GM19351 (cell line): ENCODE results near the gene ZNF277.
"Not testable (repeated sequence)": the region's sequence is repeated elsewhere in the genome, so short reads cannot be mapped to it uniquely, and the experiment has no call there.

Source experiments
- ATAC-seq: cut with Tn5 transposase; IDR thresholded peaks from one replicate; pipeline ENCODE4 v1.9.1; 2021; ENCODE audit warnings: mild to moderate bottlenecking, moderate library complexity; ENCODE audit not compliant: unreplicated experiment

ZNF277 gene

GRCh38 chr7:112249967-112250366 lies 43.5 kb downstream of the ZNF277 start:
- ATAC-seq: not testable (repeated sequence)

GRCh38 chr7:112252141-112252540 lies 45.6 kb downstream of the ZNF277 start:
- ATAC-seq: no peak

- ATAC-seq: no peak
Measured at GRCh38 chr7:112252691-112253090, 46.2 kb downstream of the ZNF277 start.

GRCh38 chr7:112254156-112254555 lies 47.7 kb downstream of the ZNF277 start:
- ATAC-seq: no peak

DNA sequence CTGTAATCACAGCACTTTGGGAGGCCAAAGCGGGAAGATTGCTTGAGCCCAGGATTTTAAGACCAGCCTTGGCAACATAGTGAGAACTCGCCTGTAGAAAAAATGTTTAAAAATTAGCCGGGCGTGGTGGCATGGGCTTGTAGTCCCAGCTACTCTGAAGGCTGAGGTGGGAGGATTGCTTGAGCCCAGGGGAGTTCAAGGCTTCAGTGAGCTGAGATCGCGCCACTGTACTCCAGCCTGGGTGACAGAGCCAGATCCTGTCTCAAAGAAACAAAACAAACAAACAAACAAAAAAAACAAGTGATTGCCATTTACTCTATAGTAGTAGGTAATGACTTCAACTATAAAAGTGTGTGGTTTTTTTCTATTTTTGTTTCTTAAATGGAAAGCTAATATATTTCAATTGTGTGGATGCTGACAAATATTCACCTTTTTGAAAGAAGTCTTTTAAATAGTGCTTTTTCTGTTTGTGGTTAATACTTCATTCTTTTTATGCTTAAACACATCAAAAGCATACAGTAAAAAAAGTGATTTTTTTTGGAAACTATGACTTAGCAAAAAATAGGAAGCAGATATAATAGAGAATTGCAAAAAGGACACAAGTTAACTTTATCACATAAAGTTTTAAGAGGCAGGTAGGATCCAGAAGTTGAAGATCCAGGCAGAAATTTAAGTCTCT lies 48.4 kb downstream of the ZNF277 start:
- ATAC-seq: no peak

DNA sequence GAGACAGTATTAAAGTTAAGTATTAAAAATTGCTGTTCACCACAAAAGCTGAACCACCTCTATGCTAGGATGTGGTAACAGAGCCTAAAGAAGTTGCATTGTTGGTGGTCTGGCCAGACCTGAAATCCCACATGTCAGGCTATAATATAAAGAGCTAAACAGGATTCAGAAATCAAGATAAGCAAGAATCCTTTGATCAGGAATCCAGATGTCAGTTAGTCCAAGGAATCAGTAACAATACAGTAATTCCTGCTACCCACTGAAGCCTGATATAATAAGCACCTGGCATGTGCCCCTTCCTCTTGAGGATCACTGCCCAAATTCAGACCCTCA lies 48.9 kb downstream of the ZNF277 start:
- no peak for ATAC-seq

DNA sequence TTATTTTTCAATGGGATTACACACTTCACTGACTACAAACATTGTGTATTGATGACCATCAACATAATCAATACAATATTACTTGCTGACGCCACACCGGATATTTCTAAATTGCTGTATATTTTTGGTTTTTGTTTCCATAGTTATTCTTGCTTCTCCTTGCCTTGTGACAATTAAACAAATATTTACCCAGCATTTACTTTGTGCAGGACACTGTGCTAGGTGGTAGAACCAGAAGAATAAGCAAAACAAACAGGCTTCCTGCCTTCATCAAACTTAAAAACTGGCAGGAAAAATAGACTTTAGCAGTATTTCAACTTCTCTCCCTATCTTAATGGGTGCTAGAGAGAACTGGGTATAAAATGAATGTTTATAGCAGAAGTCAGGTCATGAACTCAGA lies 50.6 kb downstream of the ZNF277 start:
- ATAC-seq: no peak

- no peak for ATAC-seq
Measured at GRCh38 chr7:112260911-112261310, 54.4 kb downstream of the ZNF277 start.

DNA sequence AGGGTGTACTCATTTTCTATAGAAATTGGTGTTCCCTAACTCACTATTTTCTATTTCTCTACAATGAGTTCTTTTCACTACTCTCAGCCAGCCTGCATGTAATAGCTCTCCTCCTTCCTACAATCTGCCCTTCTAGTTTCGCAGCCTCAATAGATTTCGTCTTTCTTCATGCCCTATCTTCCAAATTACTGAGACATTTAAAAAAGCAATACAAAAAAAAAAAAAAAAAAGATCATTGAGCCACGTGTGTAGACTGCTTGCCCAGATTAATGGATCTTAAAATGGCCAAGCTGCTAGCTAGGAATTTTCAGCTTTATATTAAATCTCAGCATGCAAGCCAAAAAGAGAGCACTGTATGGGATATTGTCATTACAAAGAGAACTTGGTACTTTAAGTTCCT lies 55.5 kb downstream of the ZNF277 start:
- ATAC-seq: no peak

DNA sequence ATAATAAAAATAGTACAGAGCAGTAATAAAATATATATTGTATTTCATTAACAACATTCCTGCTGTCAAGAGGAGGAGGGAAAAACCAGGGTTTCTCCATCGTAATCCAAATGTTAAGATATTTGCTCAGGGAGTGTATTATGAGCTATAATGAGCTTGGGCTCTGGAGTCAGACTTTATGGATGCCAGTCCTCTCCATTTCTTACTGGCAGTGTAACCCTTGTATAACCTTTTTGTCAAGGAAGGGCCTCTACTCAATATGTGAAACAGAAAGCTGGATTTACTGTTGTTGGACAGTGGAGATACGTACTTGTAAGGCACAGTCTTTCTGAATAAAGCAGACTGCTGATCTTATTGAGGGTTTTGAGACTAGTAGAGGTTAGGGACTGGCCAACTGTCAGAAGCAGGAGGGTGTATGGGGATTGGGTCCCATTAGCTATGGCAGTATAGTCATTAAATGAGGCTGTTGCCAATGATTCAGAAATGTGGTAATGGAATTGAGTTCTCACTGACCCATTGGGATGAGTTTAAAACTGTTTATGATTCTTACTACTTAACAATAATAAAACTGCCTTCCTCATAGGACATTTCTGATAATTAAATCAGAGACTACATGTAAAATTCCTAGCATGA lies 56.5 kb downstream of the ZNF277 start:
- ATAC-seq: no peak

DNA sequence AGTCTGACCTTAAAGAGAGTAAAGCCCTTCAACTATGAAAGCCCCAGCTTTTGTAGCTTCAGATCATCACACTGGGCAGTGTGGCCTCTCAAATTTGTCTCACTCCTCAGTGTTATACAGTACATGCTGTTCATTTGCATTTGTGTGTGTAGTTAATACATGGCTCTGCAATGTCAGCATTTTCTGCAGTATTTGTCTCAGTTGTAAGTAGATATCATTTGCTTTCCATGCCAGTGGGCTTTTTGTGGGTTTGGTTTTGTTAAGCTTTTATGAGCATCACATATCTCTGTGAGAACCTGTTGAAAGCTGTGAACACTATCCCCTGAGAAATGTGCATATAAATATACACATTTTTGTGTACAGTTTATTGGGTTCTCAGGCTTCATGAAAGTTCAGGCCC lies 57.0 kb downstream of the ZNF277 start:
- ATAC-seq: no peak

GRCh38 chr7:112266141-112266540 lies 59.6 kb downstream of the ZNF277 start:
- no peak for ATAC-seq

- no peak for ATAC-seq
Measured at GRCh38 chr7:112266595-112267270, 60.2 kb downstream of the ZNF277 start.

DNA sequence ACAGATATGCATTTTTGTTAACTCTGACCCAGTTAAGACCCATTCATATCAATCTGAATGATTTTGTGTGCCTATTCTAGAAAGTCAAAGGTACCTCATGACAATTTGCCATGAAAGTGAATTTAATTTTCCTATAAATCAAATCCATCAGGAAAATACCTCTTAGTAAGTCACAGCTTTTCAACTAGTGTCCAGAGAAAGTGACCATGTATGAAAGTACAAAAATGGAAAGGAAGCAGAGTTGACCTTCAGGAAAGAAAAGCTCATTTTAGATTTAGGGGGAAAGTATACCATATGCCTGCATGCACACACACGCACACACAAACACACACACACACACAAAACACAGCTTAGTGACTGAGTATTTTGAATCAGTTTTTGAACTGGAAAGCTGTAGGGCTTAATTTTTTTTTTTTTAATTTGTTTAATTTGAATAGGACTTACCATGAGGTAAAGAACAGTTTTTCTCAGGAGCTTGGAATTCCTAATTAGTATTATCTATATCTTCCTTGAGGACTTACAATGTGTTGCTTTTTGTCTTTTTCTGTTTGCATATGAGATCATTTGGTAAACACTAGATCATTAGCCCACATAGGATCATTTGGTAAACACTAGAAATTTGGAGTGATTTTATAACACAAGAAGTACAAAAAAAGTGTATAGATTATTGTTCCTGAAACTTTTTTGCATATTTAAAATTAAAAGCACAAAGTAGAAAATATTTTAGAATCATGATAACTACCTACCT lies 61.6 kb downstream of the ZNF277 start:
- ATAC-seq: no peak

DNA sequence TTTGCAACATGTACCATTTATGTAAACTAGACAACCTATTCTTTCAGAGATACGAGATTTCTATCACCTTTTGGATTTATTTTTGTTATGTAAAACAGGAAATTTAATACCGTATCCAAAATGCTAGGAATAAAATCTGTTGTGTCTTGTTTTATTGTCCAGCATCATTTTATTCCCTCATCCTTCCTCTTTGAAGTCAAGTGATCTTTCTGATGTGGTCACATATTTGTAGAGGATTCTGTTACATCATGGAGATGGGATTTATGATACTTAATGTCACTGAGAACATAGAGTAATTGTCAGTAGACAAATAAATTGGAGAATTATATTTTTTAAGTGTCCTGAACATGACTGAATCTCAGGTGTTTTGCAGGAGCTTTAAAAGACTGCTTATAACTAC lies 64.7 kb downstream of the ZNF277 start:
- no peak for ATAC-seq

DNA sequence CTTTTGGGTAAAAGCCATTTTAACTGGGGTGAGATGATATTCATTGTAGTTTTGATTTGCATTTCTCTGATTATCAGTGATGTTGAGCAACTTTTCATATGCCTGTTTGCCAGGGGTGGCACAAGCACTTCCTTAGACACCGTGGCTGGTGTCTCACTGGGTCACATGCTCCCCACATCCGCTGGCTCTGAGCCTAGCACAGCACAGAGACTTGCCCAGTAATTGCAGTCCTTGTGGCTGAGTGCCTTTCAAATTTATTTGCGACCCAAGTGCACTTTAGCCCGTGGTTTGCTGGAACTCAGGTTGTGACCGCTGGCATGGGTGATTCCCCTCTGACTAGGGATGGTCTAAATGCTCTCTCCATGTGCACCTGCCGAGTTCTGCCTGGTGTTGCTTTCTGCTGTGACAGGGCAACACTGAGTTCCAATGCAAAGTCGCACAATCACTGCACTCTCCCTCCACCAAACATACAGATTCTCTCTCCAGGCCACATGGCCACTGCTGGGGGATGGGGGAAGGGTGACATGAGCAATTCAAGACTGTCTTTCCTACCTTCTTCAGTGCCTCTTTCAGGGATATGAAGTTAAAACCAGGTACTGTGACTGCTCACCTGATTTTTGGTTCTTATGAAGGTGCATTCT lies 66.5 kb downstream of the ZNF277 start:
- ATAC-seq: no peak

- no peak for ATAC-seq
Measured at GRCh38 chr7:112279042-112279441, 72.5 kb downstream of the ZNF277 start.

GRCh38 chr7:112280267-112280666 lies 73.8 kb downstream of the ZNF277 start:
- ATAC-seq: no peak

- ATAC-seq: no peak
Measured at GRCh38 chr7:112282476-112283188, 76.1 kb downstream of the ZNF277 start.

DNA sequence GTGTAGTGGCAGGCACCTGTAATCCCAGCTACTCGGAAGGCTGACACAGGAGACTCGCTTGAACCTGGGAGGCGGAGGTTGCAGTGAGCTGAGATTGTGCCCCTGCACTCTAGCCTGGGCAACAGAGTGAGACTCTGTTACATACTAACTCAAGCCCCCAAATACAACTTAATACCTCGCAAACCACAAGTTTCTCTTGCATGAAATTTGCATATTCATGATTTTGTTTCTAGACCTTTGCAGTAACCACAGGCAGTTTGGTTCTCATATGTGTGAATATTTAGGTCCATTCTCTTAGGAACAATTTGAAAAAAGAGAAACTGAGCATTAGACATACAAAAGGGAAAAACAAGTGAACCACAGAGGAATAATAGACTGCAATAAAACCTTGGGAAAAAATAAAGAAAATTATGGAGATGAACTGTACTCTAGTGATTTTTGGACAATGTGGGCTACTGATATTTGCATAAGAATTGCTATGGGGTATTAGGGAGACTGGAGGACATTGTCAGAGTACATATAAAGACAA lies 77.0 kb downstream of the ZNF277 start:
- peak; percentile 59 for ATAC-seq
